Mammary epithelial cell (primary cell): ENCODE measurements around the gene SV2A.

Experiments
- EZH2 ChIP-seq: IDR thresholded peaks from 2 replicates; pipeline ENCODE4 v1.6.1; 2012; ENCODE audit warnings: low read length, inconsistent platforms, borderline replicate concordance
- TF ChIP-seq, protein P1 (sequence below), 2 donors: IDR thresholded peaks in 1 of 2; conservative IDR thresholded peaks in 1 of 2; 2 replicates each; pipeline ENCODE4 v1.5.1; 2011 to 2012; ENCODE audit warnings: inconsistent platforms in 2 of 2, low read length in 2 of 2, mild to moderate bottlenecking in 2 of 2, control low read depth in 1 of 2, low read depth in 1 of 2; ENCODE audit not compliant: insufficient read depth in 1 of 2; ENCODE audit errors: extremely low read depth in 1 of 2

DNA sequence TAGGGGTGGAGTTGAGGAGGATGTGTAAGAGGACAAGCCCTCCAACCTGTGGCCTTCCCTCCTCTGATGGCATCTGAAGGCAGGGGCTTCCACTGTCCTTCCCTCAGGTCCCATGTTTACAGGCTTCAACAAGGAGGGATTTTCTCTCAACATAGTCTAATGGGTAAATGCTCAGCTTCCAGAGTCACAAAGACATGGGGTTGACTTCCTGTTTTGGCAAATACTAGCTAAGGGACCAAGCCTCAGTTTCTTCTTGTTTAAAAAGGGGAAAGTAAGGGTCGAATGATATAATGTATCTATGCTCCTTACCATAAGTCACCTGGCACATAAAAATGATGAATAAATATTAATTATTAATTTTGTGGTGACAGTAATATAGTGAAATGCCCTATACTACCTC, 3.1 kb downstream of the SV2A start:
- TF ChIP-seq, protein P1, sequence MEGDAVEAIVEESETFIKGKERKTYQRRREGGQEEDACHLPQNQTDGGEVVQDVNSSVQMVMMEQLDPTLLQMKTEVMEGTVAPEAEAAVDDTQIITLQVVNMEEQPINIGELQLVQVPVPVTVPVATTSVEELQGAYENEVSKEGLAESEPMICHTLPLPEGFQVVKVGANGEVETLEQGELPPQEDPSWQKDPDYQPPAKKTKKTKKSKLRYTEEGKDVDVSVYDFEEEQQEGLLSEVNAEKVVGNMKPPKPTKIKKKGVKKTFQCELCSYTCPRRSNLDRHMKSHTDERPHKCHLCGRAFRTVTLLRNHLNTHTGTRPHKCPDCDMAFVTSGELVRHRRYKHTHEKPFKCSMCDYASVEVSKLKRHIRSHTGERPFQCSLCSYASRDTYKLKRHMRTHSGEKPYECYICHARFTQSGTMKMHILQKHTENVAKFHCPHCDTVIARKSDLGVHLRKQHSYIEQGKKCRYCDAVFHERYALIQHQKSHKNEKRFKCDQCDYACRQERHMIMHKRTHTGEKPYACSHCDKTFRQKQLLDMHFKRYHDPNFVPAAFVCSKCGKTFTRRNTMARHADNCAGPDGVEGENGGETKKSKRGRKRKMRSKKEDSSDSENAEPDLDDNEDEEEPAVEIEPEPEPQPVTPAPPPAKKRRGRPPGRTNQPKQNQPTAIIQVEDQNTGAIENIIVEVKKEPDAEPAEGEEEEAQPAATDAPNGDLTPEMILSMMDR (conservative IDR thresholded peaks at IDR 0.05 in 1 of 2, IDR thresholded peaks at IDR 0.05 in 1 of 2; ENCODE audit: extremely low read depth in 1 of 2, insufficient read depth in 1 of 2, low read depth in 1 of 2, low read length in 2 of 2), result no peak
- no peak for TF ChIP-seq EZH2
